ENCODE measurements around the gene MRPL49. TPM values are rescaled to one million over a fixed set of nuclear protein-coding genes. Genes with fewer than 3 reads are reported as not detected.

Gene MRPL49
- total and polyA plus RNA-seq, 2 of the 8 experiments (the other 6 are each of a cell fraction or from before 2014, with no cell fraction given), result 54.0 to 84.8 TPM

DNA sequence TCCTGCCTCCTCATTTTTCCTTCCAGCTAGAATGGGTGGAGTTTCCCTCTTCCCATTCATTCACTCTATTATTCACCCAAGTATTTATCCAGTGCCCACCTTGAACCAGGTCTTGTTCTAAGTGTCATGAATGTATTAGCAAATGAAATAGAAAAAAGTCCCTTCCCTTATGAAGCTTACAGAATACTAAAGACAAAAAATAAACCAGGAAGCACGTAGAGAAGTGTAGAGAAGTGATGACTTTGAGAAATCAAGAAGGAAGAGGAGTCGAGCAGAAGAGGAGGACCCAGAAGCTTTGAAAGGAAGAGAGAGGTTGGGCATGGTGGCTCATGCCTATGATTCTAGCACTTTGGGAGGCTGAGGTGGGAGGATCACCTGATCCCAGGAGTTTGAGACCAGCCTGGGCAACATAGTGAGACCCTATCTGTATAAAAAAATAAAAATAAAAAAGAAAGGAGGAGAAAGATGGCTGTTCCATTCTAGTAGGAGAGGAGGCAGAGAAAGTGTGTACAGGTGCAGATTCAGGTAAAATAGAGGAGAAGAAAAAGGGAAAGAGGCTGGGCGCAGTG is 29.3 kb downstream of the MRPL49 start:
- no peak overlapping the region for H4K8ac ChIP-seq (ENCODE audit: extremely low read depth, insufficient read depth, low read length)
- no peak overlapping the region for H2BK15ac ChIP-seq (ENCODE audit: low read length)
- H3K4ac ChIP-seq (replicated peaks; ENCODE audit: insufficient read length, low read depth, low read length), result no peak overlapping the region
- no peak overlapping the region for H3K4me3 ChIP-seq (ENCODE audit: extremely low read depth in 1 of 4, insufficient read depth in 2 of 4, low read depth in 3 of 4, low read length in 4 of 4)
- 86% methylated on average over 3 of the region's 3 CpGs; no CpG with 5 or more reads in 1 of the 2 experiments for WGBS, 2 experiments (ENCODE audit: extremely low coverage in 1 of 2, insufficient coverage in 1 of 2, insufficient read length in 1 of 2, insufficient replicate concordance in 2 of 2, low coverage in 1 of 2, low lambda C conversion rate in 2 of 2, missing lambda C conversion rate in 1 of 2)
- no peak overlapping the region for H4K91ac ChIP-seq (replicated peaks; ENCODE audit: insufficient read length, low read length)
- H3K18ac ChIP-seq (ENCODE audit: extremely low read depth, low read length), result no peak overlapping the region
- H3K4me1 ChIP-seq (replicated peaks in 1 of 4; ENCODE audit: control insufficient read depth in 3 of 4, insufficient read depth in 4 of 4, low read length in 3 of 4), result no peaks in the 10 kb centered on the region
- H3K4me2 ChIP-seq (ENCODE audit: insufficient read depth in 1 of 2, low read depth in 2 of 2, low read length in 2 of 2), result no peak overlapping the region
- FAIRE-seq, result no peak
- CTCF ChIA-PET (ENCODE audit: partially characterized antibody), result interaction anchor here (0.5 to 1.7 kb wide), 4 partner anchors 16 to 176 kb away, joined by 3 to 4 read pairs (median 4); partner anchors contain the start of gene CAPN1
- H3K9me3 ChIP-seq (ENCODE audit: insufficient read depth in 2 of 2, low read depth in 1 of 2, low read length in 1 of 2), result peaks cover 0 to 7% of the 10 kb centered on the region in 2 experiments; a peak in 1 of 4 replicates
- no peak overlapping the region for H4K5ac ChIP-seq (ENCODE audit: insufficient read length, low read depth, low read length)
- no peak overlapping the region for H3K23ac ChIP-seq (ENCODE audit: insufficient read length)
- H3K56ac ChIP-seq (replicated peaks; ENCODE audit: insufficient read length, low read depth, low read length), result no peak overlapping the region
- no peak overlapping the region for H3K14ac ChIP-seq (ENCODE audit: insufficient read length)
- H3K79me2 ChIP-seq (ENCODE audit: control insufficient read depth in 1 of 2, insufficient read depth in 2 of 2, low read length in 2 of 2), result no peaks in the 10 kb centered on the region
- no peak overlapping the region for H2BK120ac ChIP-seq (replicated peaks; ENCODE audit: low read depth, low read length)
- no peak overlapping the region for H2AK5ac ChIP-seq (ENCODE audit: low read depth, low read length)
- no peaks in the 10 kb centered on the region for H4K20me1 ChIP-seq (replicated peaks in 1 of 2; ENCODE audit: control insufficient read depth in 1 of 2, insufficient read depth in 2 of 2, low read length in 2 of 2)
- POLR2A ChIA-PET (ENCODE audit: partially characterized antibody), result interaction anchor here (1.0 kb wide), 1 partner anchor 16 kb away, joined by 3 read pairs; no protein-coding TSS in a partner anchor
- no peak for DNase-seq (ENCODE audit: low read depth in 1 of 2, low spot score in 2 of 2)
- no peaks in the 10 kb centered on the region for H3K23me2 ChIP-seq (ENCODE audit: low read depth, low read length)
- H2BK20ac ChIP-seq (ENCODE audit: low read length), result no peak overlapping the region
- H3K36me3 ChIP-seq (ENCODE audit: control insufficient read depth in 2 of 4, insufficient read depth in 4 of 4, low read length in 3 of 4), result no peaks in the 10 kb centered on the region
- no peak overlapping the region for H2AFZ ChIP-seq (ENCODE audit: low read length)
- no peak overlapping the region for H2BK12ac ChIP-seq (ENCODE audit: low read depth, low read length)
- H3K9ac ChIP-seq (replicated peaks in 1 of 4; ENCODE audit: extremely low read depth in 1 of 4, low read depth in 3 of 4, low read length in 3 of 4), result no peak overlapping the region
- H3K79me1 ChIP-seq (ENCODE audit: low read depth, low read length), result no peaks in the 10 kb centered on the region
- no peaks in the 10 kb centered on the region for H3K27me3 ChIP-seq (replicated peaks in 1 of 4; ENCODE audit: control insufficient read depth in 3 of 4, extremely low read depth in 1 of 4, insufficient read depth in 3 of 4, low read length in 3 of 4)
- H2BK5ac ChIP-seq (ENCODE audit: low read depth, low read length), result no peak overlapping the region
- no peak overlapping the region for H3K27ac ChIP-seq (ENCODE audit: low read depth, low read length)
- TF ChIP-seq SRF (IDR thresholded peaks at IDR 0.05; ENCODE audit: low read depth, low read length), result no peak
- no peak for TF ChIP-seq NANOG (IDR thresholded peaks at IDR 0.05; ENCODE audit: insufficient read depth, low read depth, low read length, poor library complexity, severe bottlenecking)
- TF ChIP-seq, protein P1, sequence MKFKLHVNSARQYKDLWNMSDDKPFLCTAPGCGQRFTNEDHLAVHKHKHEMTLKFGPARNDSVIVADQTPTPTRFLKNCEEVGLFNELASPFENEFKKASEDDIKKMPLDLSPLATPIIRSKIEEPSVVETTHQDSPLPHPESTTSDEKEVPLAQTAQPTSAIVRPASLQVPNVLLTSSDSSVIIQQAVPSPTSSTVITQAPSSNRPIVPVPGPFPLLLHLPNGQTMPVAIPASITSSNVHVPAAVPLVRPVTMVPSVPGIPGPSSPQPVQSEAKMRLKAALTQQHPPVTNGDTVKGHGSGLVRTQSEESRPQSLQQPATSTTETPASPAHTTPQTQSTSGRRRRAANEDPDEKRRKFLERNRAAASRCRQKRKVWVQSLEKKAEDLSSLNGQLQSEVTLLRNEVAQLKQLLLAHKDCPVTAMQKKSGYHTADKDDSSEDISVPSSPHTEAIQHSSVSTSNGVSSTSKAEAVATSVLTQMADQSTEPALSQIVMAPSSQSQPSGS (IDR thresholded peaks at IDR 0.05; ENCODE audit: low read length), result no peak
- no peak for TF ChIP-seq TAF1 (IDR thresholded peaks at IDR 0.05; ENCODE audit: low read depth, low read length)
- no peak for TF ChIP-seq CBX5 (IDR thresholded peaks at IDR 0.05; ENCODE audit: low read depth, low read length)
- TF ChIP-seq SP2 (IDR thresholded peaks at IDR 0.05; ENCODE audit: low read length), result no peak
- no peak for TF ChIP-seq EZH2 (IDR thresholded peaks at IDR 0.05; ENCODE audit: low read depth, low read length, severe bottlenecking)
- TF ChIP-seq CTBP2 (IDR thresholded peaks at IDR 0.05; ENCODE audit: borderline replicate concordance, insufficient read depth, insufficient read length, low read length), result no peak
- no peak for TF ChIP-seq GTF2F1 (IDR thresholded peaks at IDR 0.05; ENCODE audit: borderline replicate concordance, low read depth, low read length)
- TF ChIP-seq JUND (IDR thresholded peaks at IDR 0.05; ENCODE audit: low read length), result no peak
- TF ChIP-seq SIN3A (conservative IDR thresholded peaks at IDR 0.05 in 1 of 2, IDR thresholded peaks at IDR 0.05 in 1 of 2; ENCODE audit: low read depth in 1 of 2, low read length in 2 of 2), result no peak

Measured in H1 (cell line).